Activated T-cell treated with anti-CD3 and anti-CD28 coated beads for 1 hour (primary cell): ENCODE data around the gene GANAB.
"Not testable (repeated sequence)": the region's sequence is repeated elsewhere in the genome, so short reads cannot be mapped to it uniquely, and the experiment has no call there.

Experiments used
- DNase-seq: peaks from one replicate; pipeline ENCODE4 v3.0.0-alpha.2; 2020; ENCODE audit warnings: low read depth

Gene GANAB

GRCh38 chr11:62667460-62667859 lies 21.0 kb upstream of the GANAB start:
- DNase-seq: no peak

- DNase-seq: no peak
Measured at GRCh38 chr11:62666259-62666926, 20.0 kb upstream of the GANAB start.

GRCh38 chr11:62665599-62666258 lies 19.3 kb upstream of the GANAB start:
- peak; percentile 51 for DNase-seq

- peak; percentile 94 for DNase-seq
Measured at GRCh38 chr11:62665075-62665598, 18.7 kb upstream of the GANAB start, which contains the start of the genes C11orf98 and CSKMT. TSS of gene C11orf98 (minus strand) at chr11:62665210. CDS start at chr11:62665169, 41 bp downstream. TSS of gene CSKMT (plus strand) at chr11:62665312. CDS start at chr11:62665880, 568 bp downstream.

- peak; percentile 30 for DNase-seq
Measured at GRCh38 chr11:62664405-62665074, 18.1 kb upstream of the GANAB start.

GRCh38 chr11:62656796-62657429 lies 10.5 kb upstream of the GANAB start:
- no peak for DNase-seq

GRCh38 chr11:62654297-62654696 lies 7.9 kb upstream of the GANAB start:
- DNase-seq: no peak

GRCh38 chr11:62652161-62653006 lies 6.0 kb upstream of the GANAB start:
- no peak for DNase-seq

- DNase-seq: not testable (repeated sequence)
Measured at GRCh38 chr11:62650283-62650682, 3.9 kb upstream of the GANAB start.

GRCh38 chr11:62649486-62649885 lies 3.1 kb upstream of the GANAB start:
- no peak for DNase-seq

GRCh38 chr11:62648967-62649364 lies 2.6 kb upstream of the GANAB start:
- DNase-seq: no peak

- DNase-seq: no peak
Measured at GRCh38 chr11:62648185-62648966, 2.0 kb upstream of the GANAB start.

GRCh38 chr11:62647609-62648005 lies 1.2 kb upstream of the GANAB start:
- DNase-seq: no peak

GRCh38 chr11:62646825-62647608 lies 604 bp upstream of the GANAB start:
- DNase-seq: no peak

- no peak for DNase-seq
Measured at GRCh38 chr11:62645671-62645945, 805 bp downstream of the GANAB start.

GRCh38 chr11:62644220-62644619 lies 2.2 kb downstream of the GANAB start:
- DNase-seq: no peak

- no peak for DNase-seq
Measured at GRCh38 chr11:62632492-62632891, 13.9 kb downstream of the GANAB start.

- no peak for DNase-seq
Measured at GRCh38 chr11:62627713-62628112, 18.7 kb downstream of the GANAB start.

GRCh38 chr11:62622476-62623089 lies 23.8 kb downstream of the GANAB start:
- DNase-seq: no peak
